Type B pancreatic cell (in vitro differentiated cells): Measurements from ENCODE around the gene TMEM139. TPM values are rescaled to one million over a fixed set of nuclear protein-coding genes. Genes with fewer than 3 reads are reported as not detected.

Experiments
- DNase-seq: peaks from one replicate; pipeline ENCODE4 v3.0.0; 2021; ENCODE audit warnings: mixed read lengths; ENCODE audit not compliant: unreplicated experiment; ENCODE audit errors: extremely low spot score
- H3K27ac Mint-ChIP-seq: 2 replicates; pipeline ENCODE4 v1.8.0; 2021; ENCODE audit warnings: mild to moderate bottlenecking, mixed read lengths
- H3K27me3 Mint-ChIP-seq: 2 replicates; pipeline ENCODE4 v1.8.0; 2021; ENCODE audit warnings: mixed read lengths
- H3K36me3 Mint-ChIP-seq: 2 replicates; pipeline ENCODE4 v1.8.0; 2021; ENCODE audit warnings: mixed read lengths
- H3K4me1 Mint-ChIP-seq: one replicate; pipeline ENCODE4 v1.8.0; 2021; ENCODE audit warnings: mixed read lengths; ENCODE audit not compliant: unreplicated experiment
- H3K4me3 Mint-ChIP-seq: 2 replicates; pipeline ENCODE4 v1.8.0; 2021; ENCODE audit warnings: mild to moderate bottlenecking, mixed read lengths
- H3K9me3 Mint-ChIP-seq: 2 replicates; pipeline ENCODE4 v1.8.0; 2021; ENCODE audit warnings: mixed read lengths
- total RNA-seq: library from RNA; stranded (reverse); gene quantifications from 2 replicates; pipeline ENCODE4 v1.2.1, GENCODE V29; 2021; ENCODE audit warnings: low replicate concordance
- TF ChIP-seq, protein P1 (sequence below): fragments of 200-600 bp; sonication (generic); conservative IDR thresholded peaks from 2 replicates; pipeline ENCODE4 v1.5.0; 2021; ENCODE audit warnings: antibody characterized with exemption, mild to moderate bottlenecking

Gene TMEM139
- total RNA-seq, 1 donor from 2014 or later = 2.6 TPM

DNA sequence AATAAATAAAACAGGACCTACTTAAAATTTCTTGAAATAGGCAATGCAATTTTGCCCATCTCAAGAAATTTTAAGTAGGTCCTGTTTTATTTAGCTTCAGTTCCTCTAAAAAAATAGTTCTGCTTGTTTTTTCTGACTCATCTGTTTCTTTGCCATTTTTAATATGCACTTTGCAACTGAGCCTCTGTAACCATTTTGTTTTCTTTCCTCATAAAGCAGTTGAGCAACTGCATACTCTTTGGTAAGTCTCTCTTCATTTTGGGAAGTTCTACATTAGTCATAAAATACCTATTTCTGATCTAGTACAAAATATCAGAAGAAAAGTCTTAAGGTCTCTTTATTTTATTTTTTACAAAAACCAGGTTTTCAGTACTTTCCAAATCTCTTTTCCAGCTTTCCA lies 44.9 kb upstream of the TMEM139 start:
- Mint-ChIP-seq H3K27me3 (no peaks in the 10 kb centered on the region), H3K27ac (peak overlapping the region; percentile 63), H3K36me3 (no peaks in the 10 kb centered on the region), H3K4me1 (peaks cover 21% of the 10 kb centered on the region), H3K9me3 (peaks cover 17% of the 10 kb centered on the region), H3K4me3 (no peak overlapping the region)
- no peak for DNase-seq
- TF ChIP-seq, protein P1, sequence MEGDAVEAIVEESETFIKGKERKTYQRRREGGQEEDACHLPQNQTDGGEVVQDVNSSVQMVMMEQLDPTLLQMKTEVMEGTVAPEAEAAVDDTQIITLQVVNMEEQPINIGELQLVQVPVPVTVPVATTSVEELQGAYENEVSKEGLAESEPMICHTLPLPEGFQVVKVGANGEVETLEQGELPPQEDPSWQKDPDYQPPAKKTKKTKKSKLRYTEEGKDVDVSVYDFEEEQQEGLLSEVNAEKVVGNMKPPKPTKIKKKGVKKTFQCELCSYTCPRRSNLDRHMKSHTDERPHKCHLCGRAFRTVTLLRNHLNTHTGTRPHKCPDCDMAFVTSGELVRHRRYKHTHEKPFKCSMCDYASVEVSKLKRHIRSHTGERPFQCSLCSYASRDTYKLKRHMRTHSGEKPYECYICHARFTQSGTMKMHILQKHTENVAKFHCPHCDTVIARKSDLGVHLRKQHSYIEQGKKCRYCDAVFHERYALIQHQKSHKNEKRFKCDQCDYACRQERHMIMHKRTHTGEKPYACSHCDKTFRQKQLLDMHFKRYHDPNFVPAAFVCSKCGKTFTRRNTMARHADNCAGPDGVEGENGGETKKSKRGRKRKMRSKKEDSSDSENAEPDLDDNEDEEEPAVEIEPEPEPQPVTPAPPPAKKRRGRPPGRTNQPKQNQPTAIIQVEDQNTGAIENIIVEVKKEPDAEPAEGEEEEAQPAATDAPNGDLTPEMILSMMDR = no peak

DNA sequence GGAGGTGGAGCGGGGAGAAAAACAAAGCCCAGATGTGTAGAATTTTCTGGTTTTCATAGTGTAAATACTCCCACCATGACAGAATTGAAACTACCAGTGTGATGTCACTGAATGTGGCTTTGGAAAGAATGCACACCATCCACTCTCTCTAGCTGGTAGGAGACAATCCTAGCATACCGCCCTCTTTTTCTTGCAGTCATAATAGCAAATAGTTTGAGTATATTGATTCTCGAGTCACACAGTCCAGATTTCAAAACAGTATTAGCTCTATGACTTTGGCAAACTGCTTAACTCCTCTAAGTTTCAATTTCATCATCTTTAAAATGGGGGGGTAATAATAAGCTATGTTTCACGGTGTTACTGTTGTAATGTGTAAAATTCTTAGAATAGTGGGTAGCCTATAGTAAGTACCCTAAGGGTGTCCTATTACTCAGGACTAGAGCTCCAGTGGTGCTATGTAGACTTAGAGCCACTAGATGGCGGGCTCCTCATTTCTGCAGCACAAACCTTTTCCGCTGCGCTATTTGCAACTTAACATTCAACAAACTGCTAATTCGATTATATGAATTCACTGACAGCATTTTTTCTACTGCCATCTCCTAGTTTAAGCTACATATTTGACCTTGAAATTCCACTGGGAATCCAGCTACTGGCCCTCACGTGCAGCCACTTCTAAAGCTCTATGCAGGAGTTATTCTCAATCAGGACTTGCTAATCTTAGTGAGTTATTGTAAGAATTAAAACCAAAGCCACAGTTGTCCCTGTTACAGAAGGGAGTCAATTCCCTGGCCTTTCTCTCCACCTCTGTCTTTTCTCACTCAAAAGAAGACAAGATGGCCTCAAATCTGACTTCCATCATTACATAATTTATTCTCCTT lies 44.2 kb upstream of the TMEM139 start:
- Mint-ChIP-seq H3K4me1 (peaks cover 21% of the 10 kb centered on the region), H3K4me3 (no peak overlapping the region), H3K27ac (peak overlapping the region; percentile 63), H3K36me3 (no peaks in the 10 kb centered on the region), H3K9me3 (peaks cover 14% of the 10 kb centered on the region), H3K27me3 (no peaks in the 10 kb centered on the region)
- no peak for DNase-seq
- TF ChIP-seq, protein P1 = peak; percentile 97

DNA sequence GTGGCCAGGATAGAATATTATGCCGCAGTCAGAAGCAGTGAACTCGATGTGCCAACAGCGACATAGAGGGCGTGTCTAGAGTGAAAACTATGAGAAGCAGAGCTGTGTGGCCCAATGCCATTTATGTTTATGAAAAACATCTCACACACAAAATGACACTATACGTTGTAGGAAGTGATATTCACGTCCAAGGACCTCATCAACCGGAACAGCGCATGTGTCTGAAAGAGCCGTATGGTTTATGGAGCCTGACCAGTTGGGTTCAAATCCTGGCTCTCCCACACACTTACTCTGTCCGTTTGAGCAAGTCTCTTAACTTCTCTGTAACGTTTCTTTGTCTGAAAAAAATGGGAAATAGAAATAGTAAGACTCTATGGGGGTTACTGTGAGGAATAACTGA lies 42.5 kb upstream of the TMEM139 start:
- Mint-ChIP-seq H3K36me3 (no peaks in the 10 kb centered on the region), H3K4me1 (peaks cover 21% of the 10 kb centered on the region), H3K27ac (no peak overlapping the region), H3K9me3 (no peaks in the 10 kb centered on the region), H3K27me3 (no peaks in the 10 kb centered on the region), H3K4me3 (no peak overlapping the region)
- no peak for DNase-seq
- TF ChIP-seq, protein P1 = no peak

DNA sequence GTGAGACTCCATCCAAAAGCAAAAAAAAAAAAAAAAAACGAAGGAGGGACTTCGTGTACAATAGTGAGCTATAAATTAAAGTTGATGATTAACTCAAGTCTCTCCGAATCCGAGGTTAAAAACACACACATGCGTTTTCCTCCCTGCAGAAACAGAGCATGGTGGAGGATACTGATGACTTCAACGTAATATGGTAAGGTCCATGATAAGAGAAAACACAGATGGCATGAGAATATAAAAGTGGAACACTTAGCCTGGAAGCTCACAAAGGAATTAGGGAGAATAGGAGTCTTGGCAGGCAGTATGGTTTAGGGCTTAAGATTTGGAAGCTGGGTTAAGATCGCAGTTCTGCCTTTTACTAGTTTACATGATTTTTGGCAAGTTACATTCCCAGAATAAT lies 41.6 kb upstream of the TMEM139 start:
- Mint-ChIP-seq H3K27ac (peak overlapping the region; percentile 16), H3K4me1 (peaks cover 21% of the 10 kb centered on the region), H3K9me3 (no peaks in the 10 kb centered on the region), H3K27me3 (no peaks in the 10 kb centered on the region), H3K4me3 (peak overlapping the region; percentile 58), H3K36me3 (no peaks in the 10 kb centered on the region)
- TF ChIP-seq, protein P1 = no peak
- DNase-seq = no peak

DNA sequence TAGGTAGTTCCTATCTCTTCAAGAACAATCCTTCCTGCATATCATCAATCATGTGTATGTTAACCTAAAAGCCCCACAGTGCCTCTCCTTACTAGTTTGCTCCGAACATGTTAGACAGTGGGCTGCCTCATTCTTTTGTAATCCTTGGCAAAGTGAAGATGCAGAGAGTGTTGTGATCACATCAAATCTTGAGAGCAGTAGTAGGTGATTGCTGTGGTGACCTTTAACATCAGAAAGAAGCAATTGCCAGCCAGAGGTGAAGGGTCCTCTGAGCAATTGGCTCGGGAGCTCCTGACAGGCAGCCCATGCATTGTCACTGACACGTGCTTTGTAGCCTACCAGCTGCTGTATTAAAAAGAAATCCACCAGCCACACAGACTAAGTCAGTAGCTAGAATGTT lies 41.1 kb upstream of the TMEM139 start:
- H3K4me3 Mint-ChIP-seq = no peak overlapping the region
- TF ChIP-seq, protein P1 = no peak
- no peaks in the 10 kb centered on the region for H3K36me3 Mint-ChIP-seq
- H3K27me3 Mint-ChIP-seq = no peaks in the 10 kb centered on the region
- no peak for DNase-seq
- peak overlapping the region; percentile 16 for H3K27ac Mint-ChIP-seq
- no peaks in the 10 kb centered on the region for H3K9me3 Mint-ChIP-seq
- H3K4me1 Mint-ChIP-seq = peaks cover 21% of the 10 kb centered on the region
